ENCODE measurements around the gene BIRC7. TPM values are rescaled to one million over a fixed set of nuclear protein-coding genes. Genes with fewer than 3 reads are reported as not detected.

Gene BIRC7
- total RNA-seq, 1 experiment from 2014 or later: 0.17 TPM

DNA sequence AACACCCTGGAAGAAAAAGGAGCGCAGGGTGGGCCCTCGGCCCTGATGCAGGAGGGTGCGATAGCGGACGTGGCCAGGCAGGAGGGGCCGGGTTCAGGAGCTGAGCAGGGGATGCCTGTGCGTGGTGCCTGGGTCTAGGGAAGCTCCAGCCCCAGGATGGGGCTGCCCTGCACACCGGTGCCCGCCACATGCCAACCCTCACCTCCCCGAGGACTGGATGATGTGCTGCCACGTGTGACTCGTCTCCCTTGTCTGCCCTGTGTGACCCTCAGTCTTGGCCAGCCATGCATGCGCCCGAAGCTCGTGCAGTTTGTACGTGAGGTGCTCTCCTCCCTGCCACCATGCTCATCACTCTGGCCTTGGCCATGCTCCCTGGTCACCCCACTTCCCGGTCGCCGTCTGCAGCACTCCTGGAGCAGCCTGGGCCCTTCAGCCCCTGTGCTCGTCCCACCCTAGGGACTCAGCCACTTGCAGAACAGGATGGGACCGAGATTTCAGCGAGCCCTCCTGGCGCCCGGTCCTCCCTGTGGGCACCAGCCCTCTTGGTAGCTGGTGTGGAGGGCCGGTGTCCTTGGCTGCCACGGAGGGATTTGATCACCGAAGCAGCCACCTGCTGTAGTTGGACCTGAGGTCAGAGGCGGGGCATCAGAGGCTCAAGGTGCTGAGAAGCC lies 53.0 kb downstream of the BIRC7 start:
- TF ChIP-seq, protein P1, sequence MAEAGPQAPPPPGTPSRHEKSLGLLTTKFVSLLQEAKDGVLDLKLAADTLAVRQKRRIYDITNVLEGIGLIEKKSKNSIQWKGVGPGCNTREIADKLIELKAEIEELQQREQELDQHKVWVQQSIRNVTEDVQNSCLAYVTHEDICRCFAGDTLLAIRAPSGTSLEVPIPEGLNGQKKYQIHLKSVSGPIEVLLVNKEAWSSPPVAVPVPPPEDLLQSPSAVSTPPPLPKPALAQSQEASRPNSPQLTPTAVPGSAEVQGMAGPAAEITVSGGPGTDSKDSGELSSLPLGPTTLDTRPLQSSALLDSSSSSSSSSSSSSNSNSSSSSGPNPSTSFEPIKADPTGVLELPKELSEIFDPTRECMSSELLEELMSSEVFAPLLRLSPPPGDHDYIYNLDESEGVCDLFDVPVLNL (CRISPR knock-in tag; IDR thresholded peaks at IDR 0.05; ENCODE audit: borderline replicate concordance, low read depth): no peak
- TF ChIP-seq ESRRA (CRISPR knock-in tag; IDR thresholded peaks at IDR 0.05; ENCODE audit: borderline replicate concordance) (no peak), ZNF263 (CRISPR knock-in tag; IDR thresholded peaks at IDR 0.05; ENCODE audit: low read depth) (no peak), TEAD4 (CRISPR knock-in tag; IDR thresholded peaks at IDR 0.05) (no peak), FOXJ3 (CRISPR knock-in tag; IDR thresholded peaks at IDR 0.05; ENCODE audit: borderline replicate concordance) (no peak), SMAD4 (CRISPR knock-in tag; IDR thresholded peaks at IDR 0.05) (no peak), NFYB (CRISPR knock-in tag; conservative IDR thresholded peaks at IDR 0.05; ENCODE audit: low read depth) (no peak), HMGA2 (CRISPR knock-in tag; IDR thresholded peaks at IDR 0.05) (no peak), GABPB1 (CRISPR knock-in tag; IDR thresholded peaks at IDR 0.05) (no peak), ATF1 (CRISPR knock-in tag; IDR thresholded peaks at IDR 0.05) (no peak), ZNF423 (CRISPR knock-in tag; IDR thresholded peaks at IDR 0.05) (no peak), NFE2L1 (CRISPR knock-in tag; IDR thresholded peaks at IDR 0.05) (no peak)
- TF ChIP-seq, protein P2, sequence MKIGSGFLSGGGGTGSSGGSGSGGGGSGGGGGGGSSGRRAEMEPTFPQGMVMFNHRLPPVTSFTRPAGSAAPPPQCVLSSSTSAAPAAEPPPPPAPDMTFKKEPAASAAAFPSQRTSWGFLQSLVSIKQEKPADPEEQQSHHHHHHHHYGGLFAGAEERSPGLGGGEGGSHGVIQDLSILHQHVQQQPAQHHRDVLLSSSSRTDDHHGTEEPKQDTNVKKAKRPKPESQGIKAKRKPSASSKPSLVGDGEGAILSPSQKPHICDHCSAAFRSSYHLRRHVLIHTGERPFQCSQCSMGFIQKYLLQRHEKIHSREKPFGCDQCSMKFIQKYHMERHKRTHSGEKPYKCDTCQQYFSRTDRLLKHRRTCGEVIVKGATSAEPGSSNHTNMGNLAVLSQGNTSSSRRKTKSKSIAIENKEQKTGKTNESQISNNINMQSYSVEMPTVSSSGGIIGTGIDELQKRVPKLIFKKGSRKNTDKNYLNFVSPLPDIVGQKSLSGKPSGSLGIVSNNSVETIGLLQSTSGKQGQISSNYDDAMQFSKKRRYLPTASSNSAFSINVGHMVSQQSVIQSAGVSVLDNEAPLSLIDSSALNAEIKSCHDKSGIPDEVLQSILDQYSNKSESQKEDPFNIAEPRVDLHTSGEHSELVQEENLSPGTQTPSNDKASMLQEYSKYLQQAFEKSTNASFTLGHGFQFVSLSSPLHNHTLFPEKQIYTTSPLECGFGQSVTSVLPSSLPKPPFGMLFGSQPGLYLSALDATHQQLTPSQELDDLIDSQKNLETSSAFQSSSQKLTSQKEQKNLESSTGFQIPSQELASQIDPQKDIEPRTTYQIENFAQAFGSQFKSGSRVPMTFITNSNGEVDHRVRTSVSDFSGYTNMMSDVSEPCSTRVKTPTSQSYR (CRISPR knock-in tag; IDR thresholded peaks at IDR 0.05): no peak
- TF ChIP-seq, protein P3, sequence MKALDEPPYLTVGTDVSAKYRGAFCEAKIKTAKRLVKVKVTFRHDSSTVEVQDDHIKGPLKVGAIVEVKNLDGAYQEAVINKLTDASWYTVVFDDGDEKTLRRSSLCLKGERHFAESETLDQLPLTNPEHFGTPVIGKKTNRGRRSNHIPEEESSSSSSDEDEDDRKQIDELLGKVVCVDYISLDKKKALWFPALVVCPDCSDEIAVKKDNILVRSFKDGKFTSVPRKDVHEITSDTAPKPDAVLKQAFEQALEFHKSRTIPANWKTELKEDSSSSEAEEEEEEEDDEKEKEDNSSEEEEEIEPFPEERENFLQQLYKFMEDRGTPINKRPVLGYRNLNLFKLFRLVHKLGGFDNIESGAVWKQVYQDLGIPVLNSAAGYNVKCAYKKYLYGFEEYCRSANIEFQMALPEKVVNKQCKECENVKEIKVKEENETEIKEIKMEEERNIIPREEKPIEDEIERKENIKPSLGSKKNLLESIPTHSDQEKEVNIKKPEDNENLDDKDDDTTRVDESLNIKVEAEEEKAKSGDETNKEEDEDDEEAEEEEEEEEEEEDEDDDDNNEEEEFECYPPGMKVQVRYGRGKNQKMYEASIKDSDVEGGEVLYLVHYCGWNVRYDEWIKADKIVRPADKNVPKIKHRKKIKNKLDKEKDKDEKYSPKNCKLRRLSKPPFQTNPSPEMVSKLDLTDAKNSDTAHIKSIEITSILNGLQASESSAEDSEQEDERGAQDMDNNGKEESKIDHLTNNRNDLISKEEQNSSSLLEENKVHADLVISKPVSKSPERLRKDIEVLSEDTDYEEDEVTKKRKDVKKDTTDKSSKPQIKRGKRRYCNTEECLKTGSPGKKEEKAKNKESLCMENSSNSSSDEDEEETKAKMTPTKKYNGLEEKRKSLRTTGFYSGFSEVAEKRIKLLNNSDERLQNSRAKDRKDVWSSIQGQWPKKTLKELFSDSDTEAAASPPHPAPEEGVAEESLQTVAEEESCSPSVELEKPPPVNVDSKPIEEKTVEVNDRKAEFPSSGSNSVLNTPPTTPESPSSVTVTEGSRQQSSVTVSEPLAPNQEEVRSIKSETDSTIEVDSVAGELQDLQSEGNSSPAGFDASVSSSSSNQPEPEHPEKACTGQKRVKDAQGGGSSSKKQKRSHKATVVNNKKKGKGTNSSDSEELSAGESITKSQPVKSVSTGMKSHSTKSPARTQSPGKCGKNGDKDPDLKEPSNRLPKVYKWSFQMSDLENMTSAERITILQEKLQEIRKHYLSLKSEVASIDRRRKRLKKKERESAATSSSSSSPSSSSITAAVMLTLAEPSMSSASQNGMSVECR (CRISPR knock-in tag; IDR thresholded peaks at IDR 0.05; ENCODE audit: borderline replicate concordance): no peak
- TF ChIP-seq, protein P4, sequence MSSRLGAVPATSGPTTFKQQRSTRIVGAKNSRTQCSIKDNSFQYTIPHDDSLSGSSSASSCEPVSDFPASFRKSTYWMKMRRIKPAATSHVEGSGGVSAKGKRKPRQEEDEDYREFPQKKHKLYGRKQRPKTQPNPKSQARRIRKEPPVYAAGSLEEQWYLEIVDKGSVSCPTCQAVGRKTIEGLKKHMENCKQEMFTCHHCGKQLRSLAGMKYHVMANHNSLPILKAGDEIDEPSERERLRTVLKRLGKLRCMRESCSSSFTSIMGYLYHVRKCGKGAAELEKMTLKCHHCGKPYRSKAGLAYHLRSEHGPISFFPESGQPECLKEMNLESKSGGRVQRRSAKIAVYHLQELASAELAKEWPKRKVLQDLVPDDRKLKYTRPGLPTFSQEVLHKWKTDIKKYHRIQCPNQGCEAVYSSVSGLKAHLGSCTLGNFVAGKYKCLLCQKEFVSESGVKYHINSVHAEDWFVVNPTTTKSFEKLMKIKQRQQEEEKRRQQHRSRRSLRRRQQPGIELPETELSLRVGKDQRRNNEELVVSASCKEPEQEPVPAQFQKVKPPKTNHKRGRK (CRISPR knock-in tag; IDR thresholded peaks at IDR 0.05; ENCODE audit: borderline replicate concordance): no peak
- TF ChIP-seq, protein P5, sequence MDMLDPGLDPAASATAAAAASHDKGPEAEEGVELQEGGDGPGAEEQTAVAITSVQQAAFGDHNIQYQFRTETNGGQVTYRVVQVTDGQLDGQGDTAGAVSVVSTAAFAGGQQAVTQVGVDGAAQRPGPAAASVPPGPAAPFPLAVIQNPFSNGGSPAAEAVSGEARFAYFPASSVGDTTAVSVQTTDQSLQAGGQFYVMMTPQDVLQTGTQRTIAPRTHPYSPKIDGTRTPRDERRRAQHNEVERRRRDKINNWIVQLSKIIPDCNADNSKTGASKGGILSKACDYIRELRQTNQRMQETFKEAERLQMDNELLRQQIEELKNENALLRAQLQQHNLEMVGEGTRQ (CRISPR knock-in tag; IDR thresholded peaks at IDR 0.05): no peak
- TF ChIP-seq, protein P6, sequence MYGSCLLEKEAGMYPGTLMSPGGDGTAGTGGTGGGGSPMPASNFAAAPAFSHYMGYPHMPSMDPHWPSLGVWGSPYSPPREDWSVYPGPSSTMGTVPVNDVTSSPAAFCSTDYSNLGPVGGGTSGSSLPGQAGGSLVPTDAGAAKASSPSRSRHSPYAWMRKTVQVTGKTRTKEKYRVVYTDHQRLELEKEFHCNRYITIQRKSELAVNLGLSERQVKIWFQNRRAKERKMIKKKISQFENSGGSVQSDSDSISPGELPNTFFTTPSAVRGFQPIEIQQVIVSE (CRISPR knock-in tag; IDR thresholded peaks at IDR 0.05; ENCODE audit: borderline replicate concordance): no peak
- H3K36me3 Mint-ChIP-seq: peaks cover 14% of the 10 kb centered on the region
- H3K4me1 Mint-ChIP-seq: peaks cover 4% of the 10 kb centered on the region; the same call in 1 of the 2 replicates
- H3K27ac Mint-ChIP-seq: no peak overlapping the region
- H3K4me3 Mint-ChIP-seq: no peak overlapping the region
- no peaks in the 10 kb centered on the region for H3K9me3 Mint-ChIP-seq
- DNase-seq (ENCODE audit: low spot score): no peak
- ATAC-seq: no peak
- ChIA-PET CTCF (interaction anchor here (1.4 to 5.0 kb wide), 2 partner anchors 58 to 66 kb away, joined by 4 to 59 read pairs; no protein-coding TSS in a partner anchor), POLR2A (no interaction called here)
- no peaks in the 10 kb centered on the region for H3K27me3 Mint-ChIP-seq (ENCODE audit: low read depth)

Data from WTC11 (cell line).